NB4 (cell line): ENCODE measurements around the gene WDFY4.

Source experiments
- CTCF ChIP-seq: IDR thresholded peaks from one replicate; pipeline ENCODE4 v1.5.1; 2012; ENCODE audit warnings: low read depth, low read length
- MAX ChIP-seq: IDR thresholded peaks from 2 replicates; pipeline ENCODE4 v1.6.1; 2011; ENCODE audit warnings: low read depth, low read length
- POLR2A ChIP-seq: IDR thresholded peaks from 2 replicates; pipeline ENCODE4 v1.6.1; 2011; ENCODE audit warnings: mild to moderate bottlenecking; ENCODE audit not compliant: insufficient read length; ENCODE audit errors: extremely low read depth

- TF ChIP-seq CTCF (no peak), POLR2A (no peak), MAX (no peak)
These were observed 90.5 kb downstream of the WDFY4 start for GRCh38 chr10:48775206-48775517.
